ENCODE data around the gene PTPRD. TPM values are rescaled to one million over a fixed set of nuclear protein-coding genes. Genes with fewer than 3 reads are reported as not detected.

The PTPRD gene
- total and polyA plus RNA-seq, 9 of the 15 experiments (the other 6 are each of a cell fraction or from before 2014, with no cell fraction given): 0.11 TPM; not detected in 8

DNA sequence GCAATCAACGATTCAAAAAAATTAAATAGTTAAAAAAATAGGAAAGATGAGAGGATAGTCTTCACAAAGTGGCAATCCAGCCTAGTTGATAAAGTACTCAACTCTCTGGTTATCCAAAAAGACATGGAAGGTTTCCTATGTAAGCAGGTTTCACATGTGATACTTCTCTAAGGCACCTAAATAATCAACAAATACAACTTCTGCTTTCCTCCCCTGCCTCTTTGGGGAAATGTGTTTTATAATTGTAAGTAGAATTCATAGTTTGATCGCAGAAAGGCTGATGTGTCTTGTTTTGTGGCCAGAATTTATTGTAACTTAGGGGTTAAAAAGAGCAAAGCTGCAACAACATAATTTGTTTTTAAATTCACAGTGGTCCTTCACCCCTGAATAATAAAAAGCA lies 1957.7 kb downstream of the PTPRD start:
- 0% methylated on average over 2 of the region's 2 CpGs for WGBS (ENCODE audit: insufficient coverage, low coverage, missing lambda C conversion rate)
- H3K79me2 ChIP-seq (ENCODE audit: control insufficient read depth, insufficient read depth, low read length): no peaks in the 10 kb centered on the region
- intact Hi-C loops (cut with micrococcal nuclease): no loop called here
- H3K27me3 ChIP-seq (ENCODE audit: control insufficient read depth in 2 of 2, insufficient read depth in 2 of 2, low read length in 2 of 2): no peaks in the 10 kb centered on the region
- H3K9ac ChIP-seq (ENCODE audit: insufficient read depth in 1 of 2, low read depth in 2 of 2, low read length in 2 of 2): no peak overlapping the region
- TF ChIP-seq JUN (IDR thresholded peaks at IDR 0.05; ENCODE audit: borderline replicate concordance, low read depth, low read length): no peak
- no peak for TF ChIP-seq JUN (CRISPR knock-in tag; IDR thresholded peaks at IDR 0.05; ENCODE audit: borderline replicate concordance)
- no peak for TF ChIP-seq ZNF408 (CRISPR knock-in tag; IDR thresholded peaks at IDR 0.05; ENCODE audit: low read depth)
- no peak for TF ChIP-seq MCM3 (IDR thresholded peaks at IDR 0.05)
- no peak for TF ChIP-seq ZBTB9 (CRISPR knock-in tag; IDR thresholded peaks at IDR 0.05)
- TF ChIP-seq ZNF79 (CRISPR knock-in tag; IDR thresholded peaks at IDR 0.05; ENCODE audit: low read depth): no peak
- no peak for TF ChIP-seq XRCC5 (IDR thresholded peaks at IDR 0.05; ENCODE audit: low read depth, low read length)
- no peak for TF ChIP-seq ZNF444 (CRISPR knock-in tag; IDR thresholded peaks at IDR 0.05)
- no peak for TF ChIP-seq ZKSCAN1 (IDR thresholded peaks at IDR 0.05; ENCODE audit: low read depth, low read length)
- no peak for TF ChIP-seq SRSF3 (IDR thresholded peaks at IDR 0.05; ENCODE audit: insufficient read depth, low read length)
- TF ChIP-seq PRPF4 (IDR thresholded peaks at IDR 0.05; ENCODE audit: insufficient read depth, low read depth, low read length, poor library complexity, severe bottlenecking): no peak
- no peak for TF ChIP-seq PML (IDR thresholded peaks at IDR 0.05; ENCODE audit: low read length)
- H3K4me3 ChIP-seq: no peak overlapping the region
- no peak overlapping the region for H3K27ac ChIP-seq (ENCODE audit: extremely low read depth, low read depth, low read length)
- H2AFZ ChIP-seq (ENCODE audit: low read depth, low read length): no peak overlapping the region
- no peak overlapping the region for H3K4me2 ChIP-seq (ENCODE audit: insufficient read depth, low read length)
- DNase-seq (ENCODE audit: extremely low read depth in 1 of 4, low spot score in 3 of 4) (no peak), ATAC-seq (no peak), FAIRE-seq (no peak)
- no peaks in the 10 kb centered on the region for H3K9me3 ChIP-seq (replicated peaks; ENCODE audit: control insufficient read depth, insufficient read depth, low read depth, low read length)
- in situ Hi-C loops (cut with MboI): no loop called here
- no peaks in the 10 kb centered on the region for H3K4me1 ChIP-seq (replicated peaks in 1 of 2; ENCODE audit: control insufficient read depth in 2 of 2, insufficient read depth in 2 of 2, low read length in 2 of 2)
- no peaks in the 10 kb centered on the region for H3K36me3 ChIP-seq (ENCODE audit: control insufficient read depth, insufficient read depth, low read length)
- no peaks in the 10 kb centered on the region for H4K20me1 ChIP-seq (replicated peaks; ENCODE audit: control insufficient read depth, insufficient read depth, low read length)
- POLR2A ChIA-PET: no interaction called here
- CTCF ChIA-PET (ENCODE audit: low intra/inter-chr PET ratio): no interaction called here
- BruUV-seq (replicated peaks): no TSS peak
- H3K9me1 ChIP-seq (ENCODE audit: control insufficient read depth, insufficient read depth, low read length): no peaks in the 10 kb centered on the region
